ENCODE measurements around the gene PRKRIP1. TPM values are rescaled to one million over a fixed set of nuclear protein-coding genes. Genes with fewer than 3 reads are reported as not detected.

PRKRIP1 gene
- polyA plus RNA-seq, 4 donors, result 17.5 to 28.1 (median 20.1) TPM

GRCh38 chr7:102417105-102417504 lies 20.9 kb downstream of the PRKRIP1 start:
- no peak overlapping the region for H3K27ac ChIP-seq (ENCODE audit: low read depth in 1 of 3, low read length in 2 of 3)
- no peak for FAIRE-seq
- no peaks in the 10 kb centered on the region for H3K9me3 ChIP-seq (ENCODE audit: control insufficient read depth in 2 of 2, insufficient read depth in 1 of 2, low read depth in 1 of 2, low read length in 1 of 2)
- H3K27me3 ChIP-seq (ENCODE audit: control insufficient read depth in 3 of 3, insufficient read depth in 3 of 3, low read length in 3 of 3), result no peaks in the 10 kb centered on the region
- H3K4me1 ChIP-seq (ENCODE audit: control insufficient read depth in 3 of 3, insufficient read depth in 2 of 3, low read depth in 1 of 3, low read length in 2 of 3), result no peaks in the 10 kb centered on the region
- WGBS, 3 donors, result 73 to 90% (median 74%) methylated on average over 3 of the region's 3 CpGs
- H3K4me3 ChIP-seq (ENCODE audit: low read depth in 1 of 3, low read length in 3 of 3), result no peak overlapping the region
- no peak for DNase-seq
- H3K36me3 ChIP-seq (ENCODE audit: control insufficient read depth in 3 of 3, insufficient read depth in 2 of 3, low read depth in 1 of 3, low read length in 3 of 3), result peaks cover 0 to 69% (median 6%) of the 10 kb centered on the region in 3 donors

GRCh38 chr7:102418592-102418991 lies 22.4 kb downstream of the PRKRIP1 start:
- DNase-seq (no peak), FAIRE-seq (no peak)
- H3K4me3 ChIP-seq (ENCODE audit: low read depth in 1 of 3, low read length in 3 of 3), result no peak overlapping the region
- WGBS, 3 donors, result 90 to 94% (median 93%) methylated on average over 5 of the region's 5 CpGs
- peaks cover 0 to 67% (median 2%) of the 10 kb centered on the region in 3 donors for H3K36me3 ChIP-seq (ENCODE audit: control insufficient read depth in 3 of 3, insufficient read depth in 2 of 3, low read depth in 1 of 3, low read length in 3 of 3)
- H3K27ac ChIP-seq (ENCODE audit: low read depth in 1 of 3, low read length in 2 of 3), result no peak overlapping the region
- no peaks in the 10 kb centered on the region for H3K27me3 ChIP-seq (ENCODE audit: control insufficient read depth in 3 of 3, insufficient read depth in 3 of 3, low read length in 3 of 3)
- H3K9me3 ChIP-seq (ENCODE audit: control insufficient read depth in 2 of 2, insufficient read depth in 1 of 2, low read depth in 1 of 2, low read length in 1 of 2), result no peaks in the 10 kb centered on the region
- H3K4me1 ChIP-seq (ENCODE audit: control insufficient read depth in 3 of 3, insufficient read depth in 2 of 3, low read depth in 1 of 3, low read length in 2 of 3), result no peaks in the 10 kb centered on the region

- FAIRE-seq (no peak), DNase-seq (no peak)
- no peaks in the 10 kb centered on the region for H3K4me1 ChIP-seq (ENCODE audit: control insufficient read depth in 3 of 3, insufficient read depth in 2 of 3, low read depth in 1 of 3, low read length in 2 of 3)
- no peak overlapping the region for H3K4me3 ChIP-seq (ENCODE audit: low read depth in 1 of 3, low read length in 3 of 3)
- 92 to 93% (median 93%) methylated on average over 10 of the region's 10 CpGs for WGBS, 3 donors
- H3K36me3 ChIP-seq (ENCODE audit: control insufficient read depth in 3 of 3, insufficient read depth in 2 of 3, low read depth in 1 of 3, low read length in 3 of 3), result peaks cover 0 to 75% (median 2%) of the 10 kb centered on the region in 3 donors
- H3K9me3 ChIP-seq (ENCODE audit: control insufficient read depth in 2 of 2, insufficient read depth in 1 of 2, low read depth in 1 of 2, low read length in 1 of 2), result no peaks in the 10 kb centered on the region
- H3K27ac ChIP-seq (ENCODE audit: low read depth in 1 of 3, low read length in 2 of 3), result no peak overlapping the region
- H3K27me3 ChIP-seq (ENCODE audit: control insufficient read depth in 3 of 3, insufficient read depth in 3 of 3, low read length in 3 of 3), result no peaks in the 10 kb centered on the region
Measured at GRCh38 chr7:102421706-102422240, 25.6 kb downstream of the PRKRIP1 start.

GRCh38 chr7:102424129-102424551 lies 28.0 kb downstream of the PRKRIP1 start:
- Histone ChIP-seq H3K36me3 (ENCODE audit: control insufficient read depth in 3 of 3, insufficient read depth in 2 of 3, low read depth in 1 of 3, low read length in 3 of 3) (peaks cover 0 to 70% (median 2%) of the 10 kb centered on the region in 3 donors), H3K4me1 (ENCODE audit: control insufficient read depth in 3 of 3, insufficient read depth in 2 of 3, low read depth in 1 of 3, low read length in 2 of 3) (no peaks in the 10 kb centered on the region), H3K27me3 (ENCODE audit: control insufficient read depth in 3 of 3, insufficient read depth in 3 of 3, low read length in 3 of 3) (no peaks in the 10 kb centered on the region), H3K4me3 (ENCODE audit: low read depth in 1 of 3, low read length in 3 of 3) (no peak overlapping the region), H3K9me3 (ENCODE audit: control insufficient read depth in 2 of 2, insufficient read depth in 1 of 2, low read depth in 1 of 2, low read length in 1 of 2) (no peaks in the 10 kb centered on the region), H3K27ac (ENCODE audit: low read depth in 1 of 3, low read length in 2 of 3) (peak overlapping the region in 1 of 3 donors; percentile 96)
- FAIRE-seq (no peak), DNase-seq (no peak)
- WGBS, 3 donors, result 73 to 88% (median 86%) methylated on average over 11 to 12 of the region's 12 CpGs

GRCh38 chr7:102424787-102425218 lies 28.6 kb downstream of the PRKRIP1 start:
- peaks cover 0 to 66% (median 2%) of the 10 kb centered on the region in 3 donors for H3K36me3 ChIP-seq (ENCODE audit: control insufficient read depth in 3 of 3, insufficient read depth in 2 of 3, low read depth in 1 of 3, low read length in 3 of 3)
- WGBS, 3 donors, result 81 to 92% (median 84%) methylated on average over 13 of the region's 13 CpGs
- no peaks in the 10 kb centered on the region for H3K9me3 ChIP-seq (ENCODE audit: control insufficient read depth in 2 of 2, insufficient read depth in 1 of 2, low read depth in 1 of 2, low read length in 1 of 2)
- DNase-seq (no peak), FAIRE-seq (no peak)
- no peaks in the 10 kb centered on the region for H3K27me3 ChIP-seq (ENCODE audit: control insufficient read depth in 3 of 3, insufficient read depth in 3 of 3, low read length in 3 of 3)
- peak overlapping the region in 1 of 3 donors; percentile 96 for H3K27ac ChIP-seq (ENCODE audit: low read depth in 1 of 3, low read length in 2 of 3)
- H3K4me1 ChIP-seq (ENCODE audit: control insufficient read depth in 3 of 3, insufficient read depth in 2 of 3, low read depth in 1 of 3, low read length in 2 of 3), result no peaks in the 10 kb centered on the region
- H3K4me3 ChIP-seq (ENCODE audit: low read depth in 1 of 3, low read length in 3 of 3), result no peak overlapping the region

GRCh38 chr7:102425639-102426267 lies 29.6 kb downstream of the PRKRIP1 start:
- Histone ChIP-seq H3K27me3 (ENCODE audit: control insufficient read depth in 3 of 3, insufficient read depth in 3 of 3, low read length in 3 of 3) (no peaks in the 10 kb centered on the region), H3K36me3 (ENCODE audit: control insufficient read depth in 3 of 3, insufficient read depth in 2 of 3, low read depth in 1 of 3, low read length in 3 of 3) (peaks cover 0 to 62% (median 2%) of the 10 kb centered on the region in 3 donors), H3K4me1 (ENCODE audit: control insufficient read depth in 3 of 3, insufficient read depth in 2 of 3, low read depth in 1 of 3, low read length in 2 of 3) (no peaks in the 10 kb centered on the region), H3K4me3 (ENCODE audit: low read depth in 1 of 3, low read length in 3 of 3) (no peak overlapping the region), H3K27ac (ENCODE audit: low read depth in 1 of 3, low read length in 2 of 3) (peak overlapping the region; percentile 48 to 96 (median 84)), H3K9me3 (ENCODE audit: control insufficient read depth in 2 of 2, insufficient read depth in 1 of 2, low read depth in 1 of 2, low read length in 1 of 2) (no peaks in the 10 kb centered on the region)
- DNase-seq, result peak; percentile 13 to 25
- no peak for FAIRE-seq
- 56 to 86% (median 64%) methylated on average over 22 to 25 of the region's 25 CpGs for WGBS, 3 donors

GRCh38 chr7:102426268-102427018 lies 30.3 kb downstream of the PRKRIP1 start:
- Histone ChIP-seq H3K4me1 (ENCODE audit: control insufficient read depth in 3 of 3, insufficient read depth in 2 of 3, low read depth in 1 of 3, low read length in 2 of 3) (peaks cover 0 to 1% (median 0%) of the 10 kb centered on the region in 3 donors), H3K27me3 (ENCODE audit: control insufficient read depth in 3 of 3, insufficient read depth in 3 of 3, low read length in 3 of 3) (no peaks in the 10 kb centered on the region), H3K36me3 (ENCODE audit: control insufficient read depth in 3 of 3, insufficient read depth in 2 of 3, low read depth in 1 of 3, low read length in 3 of 3) (peaks cover 0 to 55% (median 2%) of the 10 kb centered on the region in 3 donors), H3K4me3 (ENCODE audit: low read depth in 1 of 3, low read length in 3 of 3) (no peak overlapping the region), H3K27ac (ENCODE audit: low read depth in 1 of 3, low read length in 2 of 3) (peak overlapping the region; percentile 48 to 96 (median 84)), H3K9me3 (ENCODE audit: control insufficient read depth in 2 of 2, insufficient read depth in 1 of 2, low read depth in 1 of 2, low read length in 1 of 2) (no peaks in the 10 kb centered on the region)
- FAIRE-seq, result no peak
- peak in 1 of 2 donors; percentile 36 for DNase-seq
- WGBS, 3 donors, result 67 to 80% (median 67%) methylated on average over 16 of the region's 16 CpGs

GRCh38 chr7:102427019-102427405 lies 30.8 kb downstream of the PRKRIP1 start:
- Histone ChIP-seq H3K27ac (ENCODE audit: low read depth in 1 of 3, low read length in 2 of 3) (peak overlapping the region in 2 of 3 donors; percentile 80 to 96), H3K36me3 (ENCODE audit: control insufficient read depth in 3 of 3, insufficient read depth in 2 of 3, low read depth in 1 of 3, low read length in 3 of 3) (peaks cover 0 to 53% (median 2%) of the 10 kb centered on the region in 3 donors), H3K4me1 (ENCODE audit: control insufficient read depth in 3 of 3, insufficient read depth in 2 of 3, low read depth in 1 of 3, low read length in 2 of 3) (peaks cover 0 to 6% (median 0%) of the 10 kb centered on the region in 3 donors), H3K27me3 (ENCODE audit: control insufficient read depth in 3 of 3, insufficient read depth in 3 of 3, low read length in 3 of 3) (no peaks in the 10 kb centered on the region), H3K9me3 (ENCODE audit: control insufficient read depth in 2 of 2, insufficient read depth in 1 of 2, low read depth in 1 of 2, low read length in 1 of 2) (no peaks in the 10 kb centered on the region), H3K4me3 (ENCODE audit: low read depth in 1 of 3, low read length in 3 of 3) (no peak overlapping the region)
- 75 to 77% (median 76%) methylated on average over 5 of the region's 5 CpGs for WGBS, 3 donors
- DNase-seq (no peak), FAIRE-seq (no peak)
